ENCODE data around the gene BICRAL. TPM values are rescaled to one million over a fixed set of nuclear protein-coding genes. Genes with fewer than 3 reads are reported as not detected.

BICRAL gene
- total and polyA plus RNA-seq, 9 of the 15 experiments (the other 6 are each of a cell fraction or from before 2014, with no cell fraction given), result 1.2 to 11.9 (median 5.6) TPM

DNA sequence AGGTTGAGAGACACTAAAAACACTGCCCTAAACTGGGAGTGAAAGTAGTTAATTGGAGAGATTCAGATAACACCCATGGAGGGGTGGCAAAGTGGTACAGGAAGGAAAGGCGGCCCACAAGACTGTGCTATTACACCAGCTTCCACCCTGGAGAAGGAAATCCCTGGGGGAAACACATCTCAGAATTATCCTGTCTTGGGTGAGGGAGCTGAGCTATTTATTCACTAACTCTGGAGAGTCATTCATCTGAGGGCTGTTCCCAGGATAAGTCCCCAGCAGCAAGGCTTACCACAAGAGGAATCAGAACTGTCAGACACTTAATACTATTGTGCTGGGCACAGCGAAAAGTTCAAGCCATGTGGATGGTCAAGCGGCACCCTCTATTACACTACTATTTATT lies 45.9 kb upstream of the BICRAL start:
- in situ Hi-C loops (cut with MboI), result loop anchor here (5.0 kb wide), 1 partner anchor 136 kb away; no protein-coding TSS in a partner anchor
- no peaks in the 10 kb centered on the region for H3K36me3 ChIP-seq (ENCODE audit: control insufficient read depth, insufficient read depth, low read length)
- DNase-seq (ENCODE audit: extremely low read depth in 1 of 4, low spot score in 3 of 4), result no peak
- H3K79me2 ChIP-seq (ENCODE audit: control insufficient read depth, insufficient read depth, low read length), result no peaks in the 10 kb centered on the region
- intact Hi-C loops (cut with micrococcal nuclease), result no loop called here
- H3K9me1 ChIP-seq (ENCODE audit: control insufficient read depth, insufficient read depth, low read length), result no peaks in the 10 kb centered on the region
- CTCF ChIA-PET (ENCODE audit: low intra/inter-chr PET ratio), result no interaction called here
- TF ChIP-seq HDAC1 (IDR thresholded peaks at IDR 0.05), result no peak
- TF ChIP-seq RCOR1 (IDR thresholded peaks at IDR 0.05; ENCODE audit: borderline replicate concordance in 1 of 2, low read depth in 2 of 2, low read length in 2 of 2), result no peak
- TF ChIP-seq ZNF696 (CRISPR knock-in tag; conservative IDR thresholded peaks at IDR 0.05), result no peak
- no peak for TF ChIP-seq HOXB6 (CRISPR knock-in tag; IDR thresholded peaks at IDR 0.05; ENCODE audit: borderline replicate concordance)
- no peak for TF ChIP-seq ILF3 (IDR thresholded peaks at IDR 0.05; ENCODE audit: borderline replicate concordance)
- TF ChIP-seq FOXM1 (IDR thresholded peaks at IDR 0.05; ENCODE audit: low read depth), result no peak
- TF ChIP-seq FOXM1 (CRISPR knock-in tag; IDR thresholded peaks at IDR 0.05; ENCODE audit: low read depth), result no peak
- TF ChIP-seq NCOA6 (IDR thresholded peaks at IDR 0.05), result no peak
- no peak for TF ChIP-seq POLR2B (IDR thresholded peaks at IDR 0.05; ENCODE audit: low read depth, partially characterized antibody)
- no peak for TF ChIP-seq ZNF324 (CRISPR knock-in tag; IDR thresholded peaks at IDR 0.05)
- no peak overlapping the region for H3K4me2 ChIP-seq (ENCODE audit: insufficient read depth, low read length)
- H3K27ac ChIP-seq (ENCODE audit: extremely low read depth, low read depth, low read length), result no peak overlapping the region
- POLR2A ChIA-PET, result interaction anchor here (0.6 to 1.0 kb wide), 2 partner anchors 10 to 47 kb away, joined by 3 read pairs; no protein-coding TSS in a partner anchor
- no peak for ATAC-seq
- H2AFZ ChIP-seq (ENCODE audit: low read depth, low read length), result no peak overlapping the region
- H3K9me3 ChIP-seq (replicated peaks; ENCODE audit: control insufficient read depth, insufficient read depth, low read depth, low read length), result no peaks in the 10 kb centered on the region; the same call in 1 of the 2 replicates
- no peak overlapping the region for H3K9ac ChIP-seq (ENCODE audit: insufficient read depth in 1 of 2, low read depth in 2 of 2, low read length in 2 of 2)
- FAIRE-seq, result no peak
- no peaks in the 10 kb centered on the region for H3K27me3 ChIP-seq (ENCODE audit: control insufficient read depth in 2 of 2, insufficient read depth in 2 of 2, low read length in 2 of 2)
- H3K4me1 ChIP-seq (replicated peaks in 1 of 2; ENCODE audit: control insufficient read depth in 2 of 2, insufficient read depth in 2 of 2, low read length in 2 of 2), result no peaks in the 10 kb centered on the region; a peak in 1 of 5 replicates
- WGBS (ENCODE audit: insufficient coverage, low coverage, missing lambda C conversion rate), result 25% methylated on average over 3 of the region's 3 CpGs
- H3K4me3 ChIP-seq, result no peak overlapping the region
- no TSS peak for BruUV-seq (replicated peaks)
- H4K20me1 ChIP-seq (replicated peaks; ENCODE audit: control insufficient read depth, insufficient read depth, low read length), result no peaks in the 10 kb centered on the region

All from K562 (cell line).